Smooth muscle cell of the brain vasculature (primary cell): Measurements from ENCODE around the gene HCCS.
"Not testable (repeated sequence)": the region's sequence is repeated elsewhere in the genome, so short reads cannot be mapped to it uniquely, and the experiment has no call there.

ENCODE experiments used
- DNase-seq: peaks from one replicate; pipeline ENCODE4 v3.0.0-alpha.2; 2012; ENCODE audit warnings: low read depth, low spot score

Gene HCCS

DNA sequence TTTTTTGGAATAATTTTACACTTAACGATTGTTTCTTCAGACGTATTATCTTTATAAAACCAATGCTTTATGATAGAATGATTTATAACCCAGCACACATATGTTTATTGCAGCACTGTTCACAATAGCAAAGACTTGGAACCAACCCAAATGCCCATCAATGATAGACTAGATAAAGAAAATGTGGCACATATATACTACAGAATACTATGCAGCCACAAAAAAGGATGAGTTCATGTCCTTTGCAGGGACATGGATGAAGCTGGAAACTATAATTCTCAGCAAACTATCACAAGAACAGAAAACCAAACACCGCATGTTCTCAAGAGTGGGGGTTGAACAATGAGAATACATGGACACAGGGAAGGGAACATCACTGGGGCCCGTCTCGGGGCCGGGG lies 12.0 kb downstream of the HCCS start:
- DNase-seq: not testable (repeated sequence)

DNA sequence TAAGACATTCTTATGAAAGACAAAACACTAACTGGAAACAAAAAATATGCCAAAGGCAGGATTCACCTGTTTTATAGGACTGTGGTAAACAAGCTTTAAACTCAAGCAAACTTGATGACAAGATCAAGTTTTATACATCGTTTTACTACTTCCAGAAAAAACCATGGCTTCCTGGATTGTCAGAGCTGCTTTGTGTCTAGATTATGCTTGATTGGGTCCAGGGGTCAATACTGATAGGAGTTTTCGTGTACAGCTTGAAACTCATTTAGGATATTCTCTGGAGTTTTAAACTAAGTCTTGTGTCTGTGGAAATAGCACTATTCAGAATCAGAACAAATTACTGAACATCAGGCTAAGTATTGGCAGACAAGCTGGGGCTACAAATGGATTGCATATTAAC lies 13.0 kb downstream of the HCCS start:
- DNase-seq: no peak

DNA sequence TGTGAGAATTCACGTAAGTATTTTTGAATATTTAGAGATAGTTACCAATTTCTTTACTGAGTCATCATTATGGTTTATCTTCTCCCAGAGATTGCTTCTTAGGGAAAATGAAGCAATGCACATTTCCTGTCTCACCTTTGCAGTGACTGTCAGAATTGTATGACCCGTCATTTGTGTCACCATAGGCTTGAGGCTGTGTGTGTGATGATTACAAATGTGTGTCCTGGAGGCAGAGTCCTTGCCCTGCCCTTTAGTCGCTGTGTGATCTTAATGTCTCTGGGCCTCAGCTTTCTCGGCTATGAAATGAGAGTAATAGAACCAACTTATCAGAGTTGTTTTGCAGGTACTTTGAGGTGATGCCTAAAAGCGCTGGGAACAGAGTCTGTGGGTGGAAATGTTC lies 13.9 kb downstream of the HCCS start:
- no peak for DNase-seq

DNA sequence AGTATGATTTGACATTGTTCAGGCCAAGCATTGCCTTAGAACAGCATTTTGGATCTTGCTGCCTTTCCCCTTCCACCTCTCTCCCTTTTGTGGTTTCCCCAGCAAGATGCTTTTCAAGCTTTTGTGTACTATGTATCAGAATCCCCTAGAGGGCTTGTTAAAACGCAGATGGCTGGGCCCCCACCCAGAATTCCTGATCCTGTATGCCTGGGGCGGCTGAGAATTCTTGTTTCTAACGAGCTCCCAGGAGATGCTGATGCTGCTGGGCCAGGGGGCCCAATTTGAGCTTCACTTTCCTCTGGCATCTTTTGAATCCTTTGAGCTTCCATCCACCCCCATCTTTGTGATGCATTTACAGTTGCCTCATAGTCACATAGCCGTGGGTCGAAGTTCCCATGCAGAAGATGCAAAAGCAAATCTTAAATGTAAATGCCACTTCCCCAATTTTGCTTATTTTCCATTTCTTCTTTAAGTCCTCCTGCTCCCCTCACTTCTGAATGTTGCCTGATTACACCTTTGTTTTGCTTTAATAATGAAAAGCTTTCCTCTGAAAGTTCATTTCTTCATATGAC lies 18.5 kb downstream of the HCCS start:
- no peak for DNase-seq

DNA sequence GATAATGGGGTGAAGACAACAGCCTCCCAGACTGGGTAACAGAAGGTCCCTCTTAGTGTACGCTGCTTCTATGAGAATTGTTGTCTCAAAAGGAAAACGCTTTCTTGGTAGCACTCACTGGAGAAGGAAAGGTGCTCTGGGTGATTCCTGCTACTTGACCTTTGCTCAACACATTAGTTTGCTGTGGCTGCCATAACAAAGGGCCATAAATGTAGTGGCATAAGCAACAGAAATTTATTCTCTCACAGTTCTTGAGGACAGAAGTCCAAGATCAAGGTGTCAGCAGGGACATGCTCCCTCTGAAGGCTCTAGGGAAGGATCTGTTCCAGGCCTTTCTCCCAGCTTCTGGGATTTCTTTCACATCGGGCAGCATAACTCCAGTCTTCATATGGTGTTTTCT lies 19.0 kb downstream of the HCCS start:
- DNase-seq: no peak

DNA sequence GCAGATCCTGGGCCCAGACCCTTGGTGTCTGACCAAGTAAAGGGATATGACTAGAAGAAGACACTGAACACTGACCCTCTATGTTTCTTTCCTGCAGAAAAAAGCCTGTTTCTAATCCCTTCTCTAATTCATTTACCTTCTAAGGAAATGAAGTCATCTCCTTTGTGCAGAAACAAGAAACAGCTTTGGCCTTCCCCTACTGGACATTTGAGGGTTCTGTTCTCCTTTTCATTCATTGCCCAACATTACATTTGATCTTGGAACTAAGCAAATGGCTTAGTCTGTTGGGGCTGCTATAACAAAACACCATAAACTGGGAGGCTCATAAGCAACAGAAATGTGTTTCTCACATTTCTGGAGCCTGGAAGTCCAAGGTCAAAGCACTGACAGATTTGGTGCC lies 20.0 kb downstream of the HCCS start:
- no peak for DNase-seq

DNA sequence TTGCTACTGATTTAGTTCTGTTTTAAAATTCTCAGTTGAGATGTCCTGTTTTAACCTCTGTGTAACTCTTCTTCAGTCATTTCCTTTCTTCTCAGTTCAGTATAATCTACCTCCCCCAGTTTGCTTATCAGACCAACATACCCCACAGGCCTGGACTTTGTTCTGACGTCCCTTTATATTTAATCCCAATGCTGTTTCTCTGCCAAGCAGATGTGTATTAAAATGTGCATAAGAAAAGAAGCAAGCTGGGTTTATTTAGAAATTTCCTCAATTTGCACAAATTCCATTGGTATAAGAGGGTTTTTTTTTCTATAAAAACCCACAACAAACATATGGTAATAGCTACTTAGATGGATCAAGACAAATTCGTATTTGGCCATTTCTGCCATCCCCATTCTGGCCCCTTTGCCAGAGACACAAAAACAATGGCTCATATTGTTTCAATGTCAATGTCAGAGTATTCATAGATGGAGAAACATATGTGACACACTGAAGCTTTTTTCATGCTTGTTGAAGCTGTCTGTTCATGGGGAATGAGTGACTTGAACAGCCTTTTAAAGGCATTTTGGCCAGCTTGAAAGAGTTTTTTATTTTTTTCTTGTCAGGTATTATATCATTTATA lies 24.5 kb downstream of the HCCS start:
- no peak for DNase-seq

DNA sequence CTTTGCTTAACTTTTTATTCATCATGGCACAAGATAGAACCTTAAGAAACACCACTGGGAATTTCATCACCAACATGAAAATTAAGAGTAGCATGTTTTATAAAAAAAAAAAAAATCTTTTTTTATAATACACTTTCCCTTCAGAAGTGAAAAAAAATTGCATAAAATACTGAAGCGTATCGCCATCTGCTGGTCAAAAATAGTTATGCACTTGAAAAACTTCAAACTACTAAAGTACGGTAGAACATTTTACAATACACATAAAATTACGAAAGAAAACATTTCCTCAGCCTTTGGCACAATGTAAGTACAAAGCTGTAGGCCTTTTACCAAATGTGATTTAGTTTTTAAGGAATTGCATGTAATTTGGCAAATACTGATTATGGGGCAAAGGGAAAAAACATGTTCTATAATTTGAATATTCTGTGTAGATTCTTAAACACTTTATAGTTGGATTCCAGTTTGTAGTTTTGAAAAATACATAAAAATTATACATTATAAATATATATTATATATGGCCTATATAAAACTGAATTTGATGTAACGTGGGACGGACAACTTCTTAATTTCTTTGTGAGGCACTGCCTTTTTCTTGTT lies 26.5 kb downstream of the HCCS start:
- DNase-seq: peak; percentile 15

DNA sequence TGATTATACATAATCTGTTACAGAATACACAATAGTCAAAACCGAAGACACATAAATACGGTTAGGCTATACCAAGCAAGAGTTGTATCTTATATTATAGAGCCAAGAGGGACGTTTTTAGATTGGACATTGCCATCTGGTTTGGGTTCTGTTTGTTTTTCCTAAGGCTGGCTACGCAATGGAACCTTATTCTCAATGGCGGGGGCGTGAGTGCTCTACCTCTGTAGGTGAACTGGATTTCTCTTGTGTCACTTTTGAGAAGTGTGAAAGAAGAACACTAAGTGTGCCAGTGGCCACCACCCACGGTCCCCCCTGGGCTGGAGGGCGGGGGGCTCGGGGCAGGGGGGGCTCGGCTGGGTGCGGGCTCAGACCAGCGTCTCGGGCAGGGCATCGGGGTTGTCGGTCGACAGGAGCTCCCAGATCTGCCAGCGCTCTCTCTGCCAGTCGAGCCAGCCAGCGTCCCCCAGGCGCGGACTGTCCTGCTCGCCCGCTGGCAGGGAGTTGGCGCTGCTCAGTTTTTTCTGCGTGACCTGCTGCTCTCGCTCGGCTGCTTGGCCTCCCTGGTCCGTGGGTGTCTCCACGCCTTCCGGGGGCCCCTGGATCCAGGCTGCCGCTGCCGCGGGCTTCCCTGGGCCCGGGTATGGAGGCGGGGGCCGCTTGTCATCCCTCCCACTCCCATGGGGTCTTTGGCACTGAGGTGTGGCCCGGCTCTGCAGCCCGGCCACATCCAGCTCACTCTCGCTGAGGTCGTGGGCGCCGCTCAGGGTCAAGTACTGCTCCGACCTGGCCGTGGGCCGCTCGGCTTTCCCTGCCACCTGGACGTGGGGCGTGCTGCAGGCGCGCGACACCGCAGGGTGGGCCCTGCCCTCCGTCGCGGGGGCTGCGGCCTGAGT lies 27.6 kb downstream of the HCCS start:
- DNase-seq: no peak

DNA sequence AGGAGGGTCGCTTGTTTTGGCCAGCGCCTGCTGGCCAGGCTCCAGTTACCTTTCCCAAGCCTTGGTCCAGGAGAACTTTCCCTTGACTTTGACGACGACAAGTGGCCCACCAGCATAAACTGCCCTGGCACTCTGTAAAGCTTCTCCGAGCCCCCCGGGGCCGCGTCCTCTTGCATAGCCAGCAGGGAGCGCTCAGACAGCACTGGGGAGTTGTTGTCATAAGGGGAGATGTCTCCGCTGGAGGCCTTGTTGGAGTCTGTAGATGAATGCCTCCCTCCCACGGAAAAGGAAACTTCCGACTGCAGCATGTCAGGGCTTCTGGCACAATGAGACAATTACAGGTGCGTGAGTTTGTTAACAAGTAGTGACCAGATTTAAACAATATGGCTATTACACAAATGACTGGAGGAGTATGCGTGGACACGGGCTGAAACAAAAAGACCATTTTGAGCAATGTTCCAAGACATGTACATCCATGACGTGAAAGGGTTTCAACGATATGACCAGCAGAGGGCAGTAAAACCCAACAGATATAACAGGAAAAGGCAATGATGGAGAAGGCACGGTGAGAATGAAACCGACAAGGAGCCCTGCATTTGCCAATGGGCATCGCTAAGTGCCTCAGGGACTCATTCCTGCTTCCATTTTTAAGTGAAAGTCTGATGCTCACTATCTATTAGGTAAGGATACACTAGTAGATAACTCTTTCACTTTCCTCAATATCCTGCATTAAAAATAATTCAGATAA lies 33.0 kb downstream of the HCCS start:
- DNase-seq: peak; percentile 65

DNA sequence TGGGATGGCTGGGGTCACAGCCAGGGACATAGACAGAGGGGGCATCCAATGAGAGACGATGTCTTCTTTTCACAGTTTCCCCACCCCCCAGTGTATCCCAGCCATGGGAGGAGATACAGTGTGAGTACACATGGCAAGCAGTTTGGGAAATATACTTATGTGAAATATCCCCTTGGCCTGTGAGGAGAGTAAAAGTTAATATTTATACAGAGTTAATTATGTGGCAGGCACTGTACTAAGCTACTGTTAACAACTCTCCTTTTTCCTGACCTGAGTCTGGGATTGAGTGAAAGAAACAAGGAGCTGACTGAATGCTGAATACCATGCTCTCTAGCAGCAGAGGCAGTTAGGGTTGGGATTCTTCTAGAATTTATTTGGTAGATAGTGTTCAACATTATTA lies 35.3 kb downstream of the HCCS start:
- no peak for DNase-seq

DNA sequence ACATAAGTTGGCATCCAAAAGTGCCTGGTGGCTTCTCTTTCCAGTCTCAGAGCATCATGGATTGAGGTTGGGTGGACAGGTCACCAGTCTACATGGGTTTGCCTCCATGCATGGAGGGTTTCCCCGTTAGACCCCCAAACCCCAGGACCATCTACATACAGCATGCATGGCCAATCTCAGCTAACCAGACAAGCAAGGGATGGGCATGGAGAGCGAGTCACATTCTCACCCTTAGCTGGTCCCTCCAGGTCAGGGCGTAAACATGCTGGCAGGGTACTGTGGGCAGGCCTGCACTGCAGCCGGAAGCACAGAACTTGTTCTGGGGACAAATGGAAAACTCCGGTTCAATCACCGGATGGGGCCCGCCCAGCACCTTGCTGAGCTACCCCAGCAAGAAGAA lies 37.3 kb downstream of the HCCS start:
- no peak for DNase-seq

DNA sequence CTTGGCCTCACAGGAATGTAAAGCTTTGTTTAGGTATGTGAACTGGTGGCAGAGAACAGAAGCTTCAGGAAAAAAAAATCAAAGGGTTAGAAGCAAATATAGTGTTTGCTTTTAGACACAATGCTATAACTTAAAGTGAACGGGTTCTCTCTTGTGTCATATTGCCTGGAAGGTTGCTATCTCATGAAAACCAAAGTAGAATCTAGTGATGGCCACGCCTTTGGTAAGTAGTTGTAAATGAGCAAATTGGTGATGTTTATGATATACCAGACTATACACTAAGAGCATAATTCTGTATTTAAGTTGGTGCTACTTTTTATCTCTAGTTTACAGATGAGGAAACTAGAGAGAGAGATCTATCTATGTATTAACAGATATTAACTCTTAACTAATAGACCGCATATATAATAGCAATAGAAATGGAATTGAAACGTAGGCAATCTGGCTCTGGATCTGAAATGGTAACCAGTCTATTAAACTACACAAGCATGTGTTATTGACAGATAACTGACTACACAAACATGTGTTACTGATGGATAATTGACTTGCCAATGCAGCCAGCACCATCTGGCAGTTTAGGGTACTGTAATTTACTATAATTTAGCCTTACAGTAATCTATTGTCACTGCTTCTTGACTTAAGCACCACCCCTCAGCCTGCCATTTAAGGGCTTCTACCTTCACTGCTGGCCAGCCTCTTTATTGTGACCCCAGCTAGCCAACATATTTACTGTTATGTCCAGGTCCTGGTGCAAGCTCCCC lies 40.8 kb downstream of the HCCS start:
- no peak for DNase-seq

DNA sequence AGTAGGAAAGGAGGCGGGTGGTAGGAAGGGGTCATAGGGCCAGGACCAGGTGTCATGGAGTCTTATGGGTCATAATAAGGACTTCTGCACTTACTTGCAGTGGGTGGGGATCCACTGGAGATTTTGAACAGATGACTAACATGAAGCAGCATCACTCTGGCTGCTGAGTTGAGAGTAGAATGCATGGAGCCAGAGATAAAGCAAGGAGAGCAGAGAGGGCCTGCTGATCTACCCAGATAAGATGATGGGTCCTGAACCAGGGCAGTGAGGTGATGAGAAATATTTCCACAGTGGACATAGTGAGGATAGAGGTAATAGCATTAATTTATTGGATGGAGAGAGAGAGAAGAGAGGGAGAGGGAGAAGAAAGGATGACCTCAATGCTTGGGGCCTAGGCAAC lies 48.0 kb downstream of the HCCS start:
- DNase-seq: no peak

DNA sequence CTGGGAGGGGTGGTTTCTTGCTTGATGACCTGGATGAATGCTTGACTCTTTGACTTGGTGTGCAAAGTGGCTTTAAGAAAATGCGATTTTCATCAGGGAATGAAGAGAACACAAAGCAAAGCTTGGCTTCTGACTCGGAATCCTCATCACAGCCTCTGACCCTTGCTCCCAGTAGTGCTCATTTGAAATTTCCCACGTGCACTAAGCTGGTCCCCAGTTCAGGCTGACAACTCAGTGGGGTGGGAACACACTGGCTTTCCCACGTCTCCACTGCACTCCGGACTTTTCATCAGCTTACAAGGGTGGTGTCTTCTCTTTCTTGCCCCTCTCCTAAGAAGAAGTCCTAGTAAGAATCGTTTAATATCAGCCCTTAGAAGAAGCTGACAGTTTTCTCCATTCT lies 53.3 kb downstream of the HCCS start:
- no peak for DNase-seq

DNA sequence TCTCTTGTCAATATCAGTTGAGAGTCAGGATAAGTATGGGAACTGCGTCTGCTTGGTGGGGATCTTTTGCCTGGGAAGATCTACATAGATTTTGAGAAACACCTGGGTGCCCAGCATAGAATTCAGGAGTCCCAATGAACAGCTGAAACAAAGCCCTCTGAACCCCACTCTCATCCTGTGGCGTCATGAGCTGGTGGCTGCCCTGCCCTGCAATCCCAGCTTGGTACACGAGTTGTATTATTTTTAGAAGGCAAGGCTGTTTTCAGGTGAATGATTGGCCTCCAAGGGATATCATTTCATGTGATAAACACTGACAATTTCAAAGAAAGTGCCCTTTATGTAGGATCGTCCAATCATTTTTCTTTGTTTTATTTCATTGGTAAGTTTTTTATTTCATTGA lies 60.8 kb downstream of the HCCS start:
- DNase-seq: no peak

DNA sequence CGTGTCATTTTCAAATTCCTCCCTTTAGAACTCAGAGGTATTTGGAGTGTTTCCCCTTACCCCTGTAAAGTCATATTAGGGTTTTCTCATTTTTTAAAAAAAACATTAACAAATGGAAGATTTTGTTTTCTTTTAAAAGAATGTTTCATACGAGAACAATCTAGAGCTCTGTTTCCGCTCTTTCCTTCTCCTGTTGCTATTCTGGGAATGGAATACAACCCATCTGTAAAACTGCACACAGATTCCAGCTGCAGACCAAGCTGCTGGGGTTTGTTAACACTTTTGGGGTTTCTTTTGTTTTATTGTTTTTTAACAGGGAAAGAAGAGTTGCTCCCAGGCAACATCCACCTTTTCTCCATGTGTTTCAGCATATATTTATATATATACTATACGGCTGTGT lies 61.3 kb downstream of the HCCS start:
- DNase-seq: no peak
